Trophoblast cell (in vitro differentiated cells and primary cell): Measurements from ENCODE around the gene GOLGA6A.

Source experiments
- DNase-seq, 2 donors: peaks; one replicate each; pipeline ENCODE4 v3.0.0-alpha.2; 2016
- H2AFZ ChIP-seq: 2 replicates; pipeline ENCODE4 v1.6.1; 2013; ENCODE audit warnings: low read length, moderate library complexity, mild to moderate bottlenecking; ENCODE audit not compliant: insufficient read depth, poor library complexity
- H2AK5ac ChIP-seq: 2 replicates; pipeline ENCODE4 v1.6.1; 2013; ENCODE audit warnings: mild to moderate bottlenecking, low read length
- H2BK120ac ChIP-seq: 2 replicates; pipeline ENCODE4 v1.6.1; 2013; ENCODE audit warnings: low read length, mild to moderate bottlenecking, moderate library complexity; ENCODE audit not compliant: insufficient read depth, poor library complexity
- H2BK12ac ChIP-seq: 2 replicates; pipeline ENCODE4 v1.6.1; 2013; ENCODE audit warnings: mild to moderate bottlenecking, low read length, moderate library complexity
- H2BK5ac ChIP-seq: 2 replicates; pipeline ENCODE4 v1.6.1; 2013; ENCODE audit warnings: low read length, low read depth, moderate library complexity, mild to moderate bottlenecking; ENCODE audit not compliant: poor library complexity
- H3K14ac ChIP-seq: 2 replicates; pipeline ENCODE4 v1.6.1; 2013; ENCODE audit warnings: mild to moderate bottlenecking, low read length
- H3K18ac ChIP-seq: 2 replicates; pipeline ENCODE4 v1.6.1; 2013; ENCODE audit warnings: mild to moderate bottlenecking, low read length
- H3K23ac ChIP-seq: 2 replicates; pipeline ENCODE4 v1.6.1; 2013; ENCODE audit warnings: low read length
- H3K27ac ChIP-seq: 2 replicates; pipeline ENCODE4 v1.5.1; 2013; ENCODE audit warnings: low read depth, mild to moderate bottlenecking, inconsistent platforms, low read length, moderate library complexity
- H3K27me3 ChIP-seq: 2 replicates; pipeline ENCODE4 v1.6.1; 2013; ENCODE audit warnings: inconsistent platforms, mild to moderate bottlenecking, low read length, moderate library complexity; ENCODE audit not compliant: insufficient read depth
- H3K36me3 ChIP-seq, 2 experiments: 1 replicate in 1 of 2; 2 replicates in 1 of 2; pipeline ENCODE4 v1.6.1; 2013; ENCODE audit warnings: low read length in 2 of 2, mild to moderate bottlenecking in 2 of 2, moderate library complexity in 1 of 2; ENCODE audit not compliant: insufficient read depth in 2 of 2, control insufficient read depth in 1 of 2
- H3K4ac ChIP-seq: 2 replicates; pipeline ENCODE4 v1.6.1; 2013; ENCODE audit warnings: low read depth, mild to moderate bottlenecking, low read length, moderate library complexity
- H3K4me1 ChIP-seq, 2 experiments: 1 replicate in 1 of 2; 2 replicates in 1 of 2; pipeline ENCODE4 v1.6.1; 2013; ENCODE audit warnings: low read length in 2 of 2, mild to moderate bottlenecking in 2 of 2, moderate library complexity in 1 of 2; ENCODE audit not compliant: insufficient read depth in 2 of 2, control insufficient read depth in 1 of 2
- H3K4me2 ChIP-seq: 2 replicates; pipeline ENCODE4 v1.6.1; 2013; ENCODE audit warnings: inconsistent platforms, mild to moderate bottlenecking, low read length, moderate library complexity
- H3K4me3 ChIP-seq: 2 replicates; pipeline ENCODE4 v1.5.1; 2013; ENCODE audit warnings: mild to moderate bottlenecking, low read depth, low read length, inconsistent platforms
- H3K79me1 ChIP-seq: one replicate; pipeline ENCODE4 v1.6.1; 2013; ENCODE audit warnings: low read length
- H3K79me2 ChIP-seq: 2 replicates; pipeline ENCODE4 v1.6.1; 2013; ENCODE audit warnings: low read length, mild to moderate bottlenecking; ENCODE audit not compliant: control insufficient read depth, insufficient read depth, poor library complexity
- H3K9ac ChIP-seq: 2 replicates; pipeline ENCODE4 v1.6.1; 2013; ENCODE audit warnings: mild to moderate bottlenecking, low read length
- H3K9me3 ChIP-seq: 2 replicates; pipeline ENCODE4 v1.6.1; 2013; ENCODE audit warnings: low read depth, mild to moderate bottlenecking, control low read depth, inconsistent platforms, low read length; ENCODE audit not compliant: insufficient read depth
- H4K12ac ChIP-seq: 2 replicates; pipeline ENCODE4 v1.6.1; 2013; ENCODE audit warnings: low read depth, mild to moderate bottlenecking, low read length, moderate library complexity
- H4K8ac ChIP-seq: 2 replicates; pipeline ENCODE4 v1.6.1; 2013; ENCODE audit warnings: low read depth, mild to moderate bottlenecking, low read length, moderate library complexity
- H4K91ac ChIP-seq: one replicate; pipeline ENCODE4 v1.6.1; 2013; ENCODE audit warnings: low read depth, mild to moderate bottlenecking, low read length, moderate library complexity
- WGBS: extraction: QIAGEN DNeasy Blood & Tissue Kit; methylation state at CpG from one replicate; pipeline ENCODE4 v1.1.7; 2013; ENCODE audit warnings: missing lambda C conversion rate; ENCODE audit not compliant: insufficient read length, insufficient coverage; ENCODE audit errors: extremely low coverage; 5-methylcytosine and 5-hydroxymethylcytosine counted together

GOLGA6A gene

GRCh38 chr15:74045636-74046274 lies 36.6 kb downstream of the GOLGA6A start:
- Histone ChIP-seq H4K91ac (no peak overlapping the region), H2AFZ (no peak overlapping the region), H3K23ac (no peak overlapping the region), H3K4me1 (peaks cover 2% of the 10 kb centered on the region in 2 experiments), H3K4me2 (no peak overlapping the region), H2AK5ac (no peak overlapping the region), H3K27ac (no peak overlapping the region), H2BK5ac (no peak overlapping the region), H2BK120ac (no peak overlapping the region), H3K79me2 (no peaks in the 10 kb centered on the region), H3K9me3 (peaks cover 2% of the 10 kb centered on the region), H4K8ac (no peak overlapping the region), H3K4me3 (no peak overlapping the region), H3K36me3 (no peaks in the 10 kb centered on the region), H2BK12ac (no peak overlapping the region), H4K12ac (no peak overlapping the region), H3K4ac (no peak overlapping the region), H3K79me1 (peaks cover 1% of the 10 kb centered on the region), H3K9ac (no peak overlapping the region), H3K14ac (no peak overlapping the region), H3K27me3 (no peaks in the 10 kb centered on the region), H3K18ac (no peak overlapping the region)
- no CpG with 5 or more reads among the region's 7 CpGs for WGBS
- no peak for DNase-seq

- Histone ChIP-seq H3K36me3 (no peaks in the 10 kb centered on the region), H2BK5ac (no peak overlapping the region), H3K14ac (no peak overlapping the region), H4K8ac (no peak overlapping the region), H3K9ac (no peak overlapping the region), H2AFZ (no peak overlapping the region), H3K27me3 (no peaks in the 10 kb centered on the region), H3K4me3 (no peak overlapping the region), H4K12ac (no peak overlapping the region), H4K91ac (no peak overlapping the region), H2BK12ac (no peak overlapping the region), H3K79me1 (no peaks in the 10 kb centered on the region), H2BK120ac (no peak overlapping the region), H3K18ac (no peak overlapping the region), H3K79me2 (no peaks in the 10 kb centered on the region), H2AK5ac (no peak overlapping the region), H3K23ac (no peak overlapping the region), H3K4me1 (no peaks in the 10 kb centered on the region), H3K4me2 (no peak overlapping the region), H3K9me3 (peaks cover 2% of the 10 kb centered on the region), H3K4ac (no peak overlapping the region), H3K27ac (no peak overlapping the region)
- no peak for DNase-seq
Observed at GRCh38 chr15:74045184-74045583, 37.2 kb downstream of the GOLGA6A start.

GRCh38 chr15:74044267-74045110 lies 37.9 kb downstream of the GOLGA6A start:
- H3K36me3 ChIP-seq = no peaks in the 10 kb centered on the region
- H3K4me2 ChIP-seq = no peak overlapping the region
- no peak overlapping the region for H2BK12ac ChIP-seq
- no peak overlapping the region for H4K91ac ChIP-seq
- H3K23ac ChIP-seq = no peak overlapping the region
- H3K27ac ChIP-seq = no peak overlapping the region
- no peak overlapping the region for H3K9ac ChIP-seq
- DNase-seq = no peak
- H3K27me3 ChIP-seq = no peaks in the 10 kb centered on the region
- H4K12ac ChIP-seq = no peak overlapping the region
- H3K4me3 ChIP-seq = no peak overlapping the region
- no peak overlapping the region for H2AK5ac ChIP-seq
- no peaks in the 10 kb centered on the region for H3K79me2 ChIP-seq
- H3K9me3 ChIP-seq = peaks cover 2% of the 10 kb centered on the region
- WGBS = no CpG with 5 or more reads among the region's 31 CpGs
- H3K14ac ChIP-seq = no peak overlapping the region
- no peak overlapping the region for H2BK120ac ChIP-seq
- H4K8ac ChIP-seq = no peak overlapping the region
- no peak overlapping the region for H2BK5ac ChIP-seq
- no peaks in the 10 kb centered on the region for H3K4me1 ChIP-seq
- no peak overlapping the region for H3K18ac ChIP-seq
- H3K4ac ChIP-seq = no peak overlapping the region
- H2AFZ ChIP-seq = no peak overlapping the region
- H3K79me1 ChIP-seq = no peaks in the 10 kb centered on the region

GRCh38 chr15:74043425-74044266 lies 38.7 kb downstream of the GOLGA6A start:
- Histone ChIP-seq H3K4me2 (no peak overlapping the region), H4K8ac (no peak overlapping the region), H3K27me3 (no peaks in the 10 kb centered on the region), H3K79me1 (no peaks in the 10 kb centered on the region), H4K12ac (no peak overlapping the region), H3K18ac (no peak overlapping the region), H3K14ac (no peak overlapping the region), H3K36me3 (no peaks in the 10 kb centered on the region), H3K9ac (no peak overlapping the region), H2BK120ac (no peak overlapping the region), H3K4me1 (no peaks in the 10 kb centered on the region), H2AK5ac (no peak overlapping the region), H3K23ac (no peak overlapping the region), H2AFZ (no peak overlapping the region), H3K9me3 (peaks cover 2% of the 10 kb centered on the region), H4K91ac (no peak overlapping the region), H2BK5ac (no peak overlapping the region), H3K4ac (no peak overlapping the region), H3K4me3 (no peak overlapping the region), H2BK12ac (no peak overlapping the region), H3K27ac (no peak overlapping the region), H3K79me2 (no peaks in the 10 kb centered on the region)
- DNase-seq = no peak
- no CpG with 5 or more reads among the region's 7 CpGs for WGBS
